Thymus (tissue), 11 donors: ENCODE measurements around the gene POLD2. TPM values are rescaled to one million over a fixed set of nuclear protein-coding genes. Genes with fewer than 3 reads are reported as not detected.

Experiments
- DNase-seq, 9 donors: peaks; one replicate each; pipeline ENCODE4 v3.0.0-alpha.2; 2013; ENCODE audit warnings: low spot score in 9 of 9, low read depth in 6 of 9, missing footprints in 1 of 9
- H3K27ac ChIP-seq, 2 donors: one replicate each; pipeline ENCODE4 v1.5.1; 2013; ENCODE audit warnings: control low read depth in 1 of 2, low read depth in 1 of 2, low read length in 1 of 2, mild to moderate bottlenecking in 1 of 2, moderate library complexity in 1 of 2
- H3K27me3 ChIP-seq, 2 donors: one replicate each; pipeline ENCODE4 v1.5.1; 2013; ENCODE audit warnings: low read length in 1 of 2; ENCODE audit not compliant: control insufficient read depth in 2 of 2, insufficient read depth in 1 of 2
- H3K36me3 ChIP-seq, 2 donors: one replicate each; pipeline ENCODE4 v1.5.1; 2013; ENCODE audit warnings: low read length in 1 of 2, mild to moderate bottlenecking in 1 of 2, moderate library complexity in 1 of 2; ENCODE audit not compliant: control insufficient read depth in 2 of 2, insufficient read depth in 2 of 2
- H3K4me1 ChIP-seq, 2 donors: one replicate each; pipeline ENCODE4 v1.5.1; 2013; ENCODE audit warnings: low read length in 2 of 2; ENCODE audit not compliant: control insufficient read depth in 2 of 2, insufficient read depth in 2 of 2
- H3K4me3 ChIP-seq, 2 donors: one replicate each; pipeline ENCODE4 v1.5.1; 2013; ENCODE audit warnings: low read length in 2 of 2, control low read depth in 1 of 2, mild to moderate bottlenecking in 1 of 2
- H3K9me3 ChIP-seq, 2 donors: one replicate each; pipeline ENCODE4 v1.5.1; 2013; ENCODE audit warnings: low read length in 1 of 2, mild to moderate bottlenecking in 1 of 2; ENCODE audit not compliant: control insufficient read depth in 2 of 2, insufficient read depth in 1 of 2
- WGBS: extraction: QIAGEN DNeasy Blood & Tissue Kit; methylation state at CpG from one replicate; pipeline ENCODE4 v1.1.7; 2013; 5-methylcytosine and 5-hydroxymethylcytosine counted together
- polyA plus RNA-seq: library from polyadenylated mRNA; stranded (reverse); fragments of 200-250 nt; gene quantifications from one replicate; pipeline ENCODE4 v1.2.3, GENCODE V29; 2013
- total RNA-seq: library from RNA; stranded (reverse); fragments of 120-200 nt; gene quantifications from one replicate; pipeline ENCODE4 v1.2.4, GENCODE V29; 2013
- donor health status: healthy.

The POLD2 gene
- total and polyA plus RNA-seq, 2 donors = 44.0 to 79.6 TPM

GRCh38 chr7:44112231-44112996 lies 10.9 kb downstream of the POLD2 start:
- peaks cover 0 to 11% of the 10 kb centered on the region in 2 donors for H3K9me3 ChIP-seq
- H3K4me1 ChIP-seq = peaks cover 12 to 29% of the 10 kb centered on the region in 2 donors
- 93% methylated on average over 41 of the region's 41 CpGs for WGBS
- H3K4me3 ChIP-seq = no peak overlapping the region
- H3K27ac ChIP-seq = no peak overlapping the region
- DNase-seq = no peak
- no peaks in the 10 kb centered on the region for H3K27me3 ChIP-seq
- peaks cover 94 to 95% of the 10 kb centered on the region in 2 donors for H3K36me3 ChIP-seq

GRCh38 chr7:44111761-44112160 lies 11.6 kb downstream of the POLD2 start:
- H3K4me1 ChIP-seq = peaks cover 17 to 36% of the 10 kb centered on the region in 2 donors
- H3K27me3 ChIP-seq = no peaks in the 10 kb centered on the region
- H3K9me3 ChIP-seq = peaks cover 0 to 16% of the 10 kb centered on the region in 2 donors
- peaks cover 95 to 98% of the 10 kb centered on the region in 2 donors for H3K36me3 ChIP-seq
- no peak overlapping the region for H3K4me3 ChIP-seq
- WGBS = 95% methylated on average over 16 of the region's 16 CpGs
- no peak for DNase-seq
- no peak overlapping the region for H3K27ac ChIP-seq

DNA sequence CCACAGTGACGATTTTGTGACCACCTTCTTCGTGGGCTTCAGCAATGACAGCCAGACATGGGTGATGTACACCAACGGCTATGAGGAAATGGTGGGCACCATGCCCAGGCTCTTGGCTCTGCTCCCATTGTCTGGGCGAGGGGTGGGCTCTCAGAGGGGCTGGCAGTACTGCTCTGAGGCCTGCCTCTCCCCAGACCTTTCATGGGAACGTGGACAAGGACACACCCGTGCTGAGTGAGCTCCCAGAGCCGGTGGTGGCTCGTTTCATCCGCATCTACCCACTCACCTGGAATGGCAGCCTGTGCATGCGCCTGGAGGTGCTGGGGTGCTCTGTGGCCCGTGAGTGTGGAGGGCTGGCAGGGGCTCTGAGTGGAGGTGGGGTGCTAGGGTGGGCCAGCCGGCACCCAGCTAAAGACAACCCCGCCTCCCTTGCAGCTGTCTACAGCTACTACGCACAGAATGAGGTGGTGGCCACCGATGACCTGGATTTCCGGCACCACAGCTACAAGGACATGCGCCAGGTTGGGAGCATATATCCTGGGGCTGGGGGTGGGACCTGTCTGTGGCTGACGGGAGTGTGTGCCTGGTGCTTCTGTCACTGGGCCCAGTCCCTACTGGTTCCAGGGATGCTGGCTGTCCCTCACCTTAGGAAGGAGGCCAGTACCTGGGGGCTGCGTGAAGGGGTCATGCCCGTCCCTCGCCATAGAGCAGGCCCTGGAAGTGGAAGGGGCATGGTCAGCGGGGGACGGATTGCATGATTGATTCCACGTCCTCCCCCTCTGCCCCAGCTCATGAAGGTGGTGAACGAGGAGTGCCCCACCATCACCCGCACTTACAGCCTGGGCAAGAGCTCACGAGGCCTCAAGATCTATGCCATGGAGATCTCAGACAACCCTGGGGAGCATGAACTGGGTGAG lies 12.4 kb downstream of the POLD2 start:
- H3K27ac ChIP-seq = no peak overlapping the region
- no peak for DNase-seq
- H3K36me3 ChIP-seq = peaks cover 95 to 98% of the 10 kb centered on the region in 2 donors

GRCh38 chr7:44109991-44110390 lies 13.4 kb downstream of the POLD2 start:
- WGBS = 98% methylated on average over 18 of the region's 18 CpGs
- DNase-seq = no peak
- Histone ChIP-seq H3K4me3 (no peak overlapping the region), H3K4me1 (peaks cover 20 to 54% of the 10 kb centered on the region in 2 donors), H3K36me3 (peaks cover 86 to 93% of the 10 kb centered on the region in 2 donors), H3K27me3 (peaks cover 0 to 1% of the 10 kb centered on the region in 2 donors), H3K9me3 (peaks cover 0 to 16% of the 10 kb centered on the region in 2 donors), H3K27ac (no peak overlapping the region)

More for the DNA sequence above, 12.4 kb downstream of the POLD2 start:
- Histone ChIP-seq H3K4me3 (no peak overlapping the region), H3K27me3 (no peaks in the 10 kb centered on the region), H3K4me1 (peaks cover 20 to 44% of the 10 kb centered on the region in 2 donors), H3K9me3 (peaks cover 0 to 16% of the 10 kb centered on the region in 2 donors)
- 93% methylated on average over 27 of the region's 27 CpGs for WGBS

DNA sequence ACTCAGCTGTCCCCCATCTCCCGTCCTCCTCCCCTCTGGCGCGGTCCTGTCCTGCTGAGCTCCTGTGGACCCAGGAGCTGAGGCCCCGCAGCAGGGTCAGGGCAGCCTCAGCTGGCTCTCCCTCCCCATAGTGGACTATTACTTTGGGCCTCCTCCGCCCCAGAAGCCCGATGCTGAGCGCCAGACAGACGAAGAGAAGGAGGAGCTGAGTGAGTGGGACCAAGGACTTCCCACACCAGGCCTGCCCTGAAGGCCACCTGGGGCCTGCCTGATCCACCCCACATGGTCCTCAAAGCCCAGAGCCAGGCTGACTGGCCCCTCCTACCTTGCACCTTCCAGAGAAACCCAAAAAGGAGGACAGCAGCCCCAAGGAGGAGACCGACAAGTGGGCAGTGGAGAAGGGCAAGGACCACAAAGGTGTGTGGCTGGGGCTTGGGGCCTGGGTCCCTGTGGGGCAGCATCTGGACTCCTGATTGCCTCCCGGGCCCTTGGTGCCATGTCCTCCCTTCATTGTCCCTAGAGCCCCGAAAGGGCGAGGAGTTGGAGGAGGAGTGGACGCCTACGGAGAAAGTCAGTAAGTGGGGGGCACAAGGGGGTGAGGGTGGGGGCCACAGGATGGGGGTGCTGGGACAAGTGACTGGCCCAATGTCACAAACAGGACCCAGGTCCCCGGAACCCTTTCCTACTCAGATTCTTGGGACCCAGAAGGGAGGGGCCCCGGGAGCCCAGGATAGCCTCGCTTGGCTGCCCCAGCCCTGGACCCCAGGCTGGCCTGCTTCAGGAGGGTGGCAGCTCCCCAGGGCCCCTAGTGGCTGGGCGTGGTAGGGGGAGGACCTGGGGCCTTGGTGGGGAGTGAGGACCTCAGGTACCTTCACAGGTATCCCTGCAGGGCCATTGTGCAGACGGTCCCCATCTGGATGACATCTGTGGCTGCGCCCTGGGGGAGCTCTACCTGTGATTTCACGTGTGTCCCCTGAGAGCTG lies 14.3 kb downstream of the POLD2 start:
- Histone ChIP-seq H3K4me1 (peaks cover 20 to 55% of the 10 kb centered on the region in 2 donors), H3K27me3 (peaks cover 0 to 6% of the 10 kb centered on the region in 2 donors), H3K27ac (peak overlapping the region in 1 of 2 donors; percentile 1), H3K4me3 (no peak overlapping the region), H3K9me3 (peaks cover 0 to 16% of the 10 kb centered on the region in 2 donors), H3K36me3 (peaks cover 77 to 84% of the 10 kb centered on the region in 2 donors)
- WGBS = 94% methylated on average over 21 of the region's 21 CpGs
- no peak for DNase-seq

DNA sequence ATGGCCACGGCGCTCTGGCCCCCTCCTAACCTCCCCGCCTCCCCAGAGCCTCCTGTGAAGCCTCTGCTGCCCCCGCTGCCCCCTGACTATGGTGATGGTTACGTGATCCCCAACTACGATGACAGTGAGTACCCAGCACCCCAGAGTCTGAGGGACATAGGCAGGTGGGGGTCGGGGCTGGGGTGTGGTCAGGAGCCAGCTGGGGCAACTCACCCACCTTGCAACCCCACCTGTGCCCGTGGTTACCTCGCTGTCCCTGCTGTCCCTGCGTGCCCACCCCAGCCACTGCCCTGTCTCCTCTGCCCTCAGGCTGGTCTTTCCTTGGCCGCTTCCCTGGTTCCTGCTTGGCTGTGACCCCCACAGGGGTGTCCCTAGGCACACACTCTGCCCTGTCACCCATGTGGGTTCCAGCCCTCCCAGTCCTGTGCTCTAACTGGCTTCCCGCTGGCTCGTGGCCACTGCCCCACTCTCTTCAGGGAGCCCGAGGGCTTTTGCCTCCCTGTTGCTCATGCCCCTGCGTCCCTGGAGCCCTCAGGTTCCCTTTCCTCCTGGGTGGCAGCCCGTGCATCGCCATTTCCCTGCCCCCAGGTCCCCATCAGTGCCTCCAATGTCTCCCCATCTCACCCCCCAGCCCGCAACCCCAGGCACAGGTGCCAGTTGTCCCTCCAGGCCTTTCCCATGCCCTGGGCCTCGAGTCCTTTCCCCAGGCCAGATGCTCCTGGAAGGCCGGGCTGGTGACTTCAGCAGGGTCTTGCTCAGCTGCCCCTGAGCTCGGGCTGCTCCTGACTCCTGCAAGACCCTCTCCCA lies 15.2 kb downstream of the POLD2 start:
- WGBS = 93% methylated on average over 21 of the region's 21 CpGs
- peaks cover 68 to 77% of the 10 kb centered on the region in 2 donors for H3K36me3 ChIP-seq
- peaks cover 25 to 63% of the 10 kb centered on the region in 2 donors for H3K4me1 ChIP-seq
- H3K27me3 ChIP-seq = peaks cover 0 to 8% of the 10 kb centered on the region in 2 donors
- H3K4me3 ChIP-seq = peak overlapping the region in 1 of 2 donors; percentile 8
- H3K9me3 ChIP-seq = peaks cover 0 to 16% of the 10 kb centered on the region in 2 donors
- peak overlapping the region; percentile 17 to 20 for H3K27ac ChIP-seq
- no peak for DNase-seq

- Histone ChIP-seq H3K4me1 (peaks cover 33 to 72% of the 10 kb centered on the region in 2 donors), H3K9me3 (peaks cover 0 to 9% of the 10 kb centered on the region in 2 donors), H3K36me3 (peaks cover 59 to 69% of the 10 kb centered on the region in 2 donors), H3K27me3 (peaks cover 0 to 8% of the 10 kb centered on the region in 2 donors), H3K27ac (peak overlapping the region; percentile 20 to 62), H3K4me3 (peak overlapping the region; percentile 87 to 93)
- 96% methylated on average over 18 of the region's 18 CpGs for WGBS
- DNase-seq = no peak
Measured at GRCh38 chr7:44107116-44107960, 16.0 kb downstream of the POLD2 start.
